HEK293T (cell line): ENCODE data around the gene TNNI3K.

Experiments
- ARNT ChIP-seq: fragments of 450-650 bp; IDR thresholded peaks from 2 replicates; pipeline ENCODE4 v1.6.1; 2017; ENCODE audit warnings: mild to moderate bottlenecking
- BHLHE40 ChIP-seq: fragments of 450-650 bp; IDR thresholded peaks from 2 replicates; pipeline ENCODE4 v1.6.1; 2016; ENCODE audit warnings: mild to moderate bottlenecking, moderate library complexity, borderline replicate concordance
- ELF4 ChIP-seq: fragments of 450-650 bp; IDR thresholded peaks from 2 replicates; pipeline ENCODE4 v1.6.1; 2017; ENCODE audit warnings: antibody characterized with exemption
- FOXA1 ChIP-seq: fragments of 450-650 bp; IDR thresholded peaks from 2 replicates; pipeline ENCODE4 v1.6.1; 2016; ENCODE audit warnings: mild to moderate bottlenecking
- FOXM1 ChIP-seq: fragments of 450-650 bp; IDR thresholded peaks from 2 replicates; pipeline ENCODE4 v1.6.1; 2017; ENCODE audit warnings: mild to moderate bottlenecking, borderline replicate concordance
- HDGF ChIP-seq: fragments of 450-650 bp; IDR thresholded peaks from 2 replicates; pipeline ENCODE4 v1.6.1; 2017; ENCODE audit warnings: antibody characterized with exemption, borderline replicate concordance
- L3MBTL2 ChIP-seq: fragments of 450-650 bp; conservative IDR thresholded peaks from 2 replicates; pipeline ENCODE4 v1.6.1; 2016; ENCODE audit warnings: mild to moderate bottlenecking
- LEF1 ChIP-seq: fragments of 450-650 bp; IDR thresholded peaks from 2 replicates; pipeline ENCODE4 v1.6.1; 2017; ENCODE audit warnings: mild to moderate bottlenecking, borderline replicate concordance
- NFRKB ChIP-seq: fragments of 450-650 bp; IDR thresholded peaks from 2 replicates; pipeline ENCODE4 v1.6.1; 2016; ENCODE audit warnings: mild to moderate bottlenecking, moderate library complexity
- PKNOX1 ChIP-seq: fragments of 450-650 bp; IDR thresholded peaks from 2 replicates; pipeline ENCODE4 v1.6.1; 2016
- SP1 ChIP-seq: fragments of 450-650 bp; IDR thresholded peaks from 2 replicates; pipeline ENCODE4 v1.6.1; 2017
- TARDBP ChIP-seq: fragments of 450-650 bp; IDR thresholded peaks from 2 replicates; pipeline ENCODE4 v1.6.1; 2016
- ZNF384 ChIP-seq: fragments of 450-650 bp; IDR thresholded peaks from 2 replicates; pipeline ENCODE4 v1.6.1; 2016

GRCh38 chr1:74571891-74572290 is 336.7 kb downstream of the TNNI3K start:
- TF ChIP-seq ELF4 (no peak), FOXA1 (no peak), LEF1 (no peak), FOXM1 (no peak), BHLHE40 (no peak), HDGF (no peak), ZNF384 (no peak), PKNOX1 (no peak), L3MBTL2 (no peak), ARNT (no peak), TARDBP (no peak), SP1 (no peak), NFRKB (no peak)
